BE2C (cell line): ENCODE results near the gene ANO1.

Source experiments
- DNase-seq: peaks from one replicate; pipeline ENCODE4 v3.0.0-alpha.2; 2020
- H3K27me3 ChIP-seq: fragments of 250-450 bp; sonication (Bioruptor Pico); 2 replicates; pipeline ENCODE4 v1.5.1; 2020; ENCODE audit warnings: mild to moderate bottlenecking
- H3K36me3 ChIP-seq: fragments of 250-450 bp; sonication (Bioruptor Pico); 2 replicates; pipeline ENCODE4 v1.5.1; 2020; ENCODE audit warnings: mild to moderate bottlenecking
- H3K4me1 ChIP-seq: fragments of 250-450 bp; sonication (Bioruptor Pico); 2 replicates; pipeline ENCODE4 v1.5.1; 2020
- H3K4me3 ChIP-seq: 2 replicates; pipeline ENCODE4 v1.5.1; 2011; ENCODE audit warnings: low read depth, low read length
- H3K9me3 ChIP-seq: fragments of 250-450 bp; sonication (Bioruptor Pico); 2 replicates; pipeline ENCODE4 v1.5.1; 2020
- CTCF ChIP-seq: IDR thresholded peaks from 2 replicates; pipeline ENCODE4 v1.5.1; 2012; ENCODE audit warnings: mild to moderate bottlenecking, low read depth, low read length

Gene ANO1

GRCh38 chr11:70233511-70233934 lies 155.4 kb downstream of the ANO1 start:
- TF ChIP-seq CTCF, result no peak
- DNase-seq, result no peak
- Histone ChIP-seq H3K9me3 (no peaks in the 10 kb centered on the region), H3K36me3 (no peaks in the 10 kb centered on the region), H3K4me1 (no peaks in the 10 kb centered on the region), H3K4me3 (no peak overlapping the region), H3K27me3 (no peaks in the 10 kb centered on the region)

- Histone ChIP-seq H3K36me3 (no peaks in the 10 kb centered on the region), H3K27me3 (no peaks in the 10 kb centered on the region), H3K9me3 (no peaks in the 10 kb centered on the region), H3K4me1 (no peaks in the 10 kb centered on the region), H3K4me3 (no peak overlapping the region)
- DNase-seq, result no peak
- no peak for TF ChIP-seq CTCF
Measured at GRCh38 chr11:70233962-70234361, 155.8 kb downstream of the ANO1 start.
